Measurements from ENCODE around the gene KANK4.

- no peak for TF ChIP-seq CTCF (IDR thresholded peaks at IDR 0.05)
- TF ChIP-seq POLR2A (IDR thresholded peaks at IDR 0.05), result no peak
Observed at GRCh38 chr1:62280960-62281465, 38.2 kb downstream of the KANK4 start.

All from adrenal gland (tissue), 5 donors.